H1 (cell line): ENCODE data around the gene MAD2L2. TPM values are rescaled to one million over a fixed set of nuclear protein-coding genes. Genes with fewer than 3 reads are reported as not detected.

Source experiments
- CTCF ChIA-PET: fragments of 300-600 bp; sonication (Branson Sonifier 250); formaldehyde crosslinking; loops from one replicate; lab custom pipeline; 2021; ENCODE audit not compliant: partially characterized antibody; lab: Charles Lee
- POLR2A ChIA-PET: fragments of 300-600 bp; sonication (Branson Sonifier 250); formaldehyde crosslinking; loops from one replicate; lab custom pipeline; 2021; ENCODE audit warnings: inconsistent platforms; ENCODE audit not compliant: partially characterized antibody; lab: Charles Lee
- DNase-seq, 2 experiments: peaks; one replicate each; pipeline versions ENCODE4 v3.0.0 to v3.0.0-alpha.2; 2010 to 2022; ENCODE audit warnings: low spot score in 2 of 2, low read depth in 1 of 2, mixed read lengths in 1 of 2
- FAIRE-seq: peaks from 2 replicates; lab custom pipeline; 2011; peaks lifted over from hg19 to GRCh38; lab: Jason Lieb, UNC
- H2AFZ ChIP-seq: 2 replicates; pipeline ENCODE4 v1.8.1; 2012; ENCODE audit warnings: low read length, inconsistent platforms
- H2AK5ac ChIP-seq: 2 replicates; pipeline ENCODE4 v1.6.1; 2013; ENCODE audit warnings: low read depth, low read length
- H2BK120ac ChIP-seq: replicated peaks from 2 replicates; pipeline ENCODE3; 2013; ENCODE audit warnings: low read depth, low read length, inconsistent platforms
- H2BK12ac ChIP-seq: 2 replicates; pipeline ENCODE4 v1.6.1; 2013; ENCODE audit warnings: low read depth, low read length
- H2BK15ac ChIP-seq: 2 replicates; pipeline ENCODE4 v1.6.1; 2013; ENCODE audit warnings: low read length
- H2BK20ac ChIP-seq: 2 replicates; pipeline ENCODE4 v1.6.1; 2013; ENCODE audit warnings: low read length
- H2BK5ac ChIP-seq: 2 replicates; pipeline ENCODE4 v1.6.1; 2013; ENCODE audit warnings: low read depth, low read length
- H3K14ac ChIP-seq: 2 replicates; pipeline ENCODE4 v1.6.1; 2013; ENCODE audit warnings: inconsistent platforms; ENCODE audit not compliant: insufficient read length
- H3K18ac ChIP-seq: 2 replicates; pipeline ENCODE4 v1.6.1; 2013; ENCODE audit warnings: low read length; ENCODE audit errors: extremely low read depth
- H3K23ac ChIP-seq: 2 replicates; pipeline ENCODE4 v1.6.1; 2013; ENCODE audit warnings: inconsistent platforms; ENCODE audit not compliant: insufficient read length
- H3K23me2 ChIP-seq: 2 replicates; pipeline ENCODE4 v1.6.1; 2013; ENCODE audit warnings: low read depth, low read length
- H3K27ac ChIP-seq: 2 replicates; pipeline ENCODE4 v1.6.1; 2011; ENCODE audit warnings: low read depth, low read length, inconsistent platforms
- H3K27me3 ChIP-seq, 4 experiments: replicated peaks in 1 of 4; 1 replicate in 1 of 4; 2 replicates in 3 of 4; pipeline versions ENCODE4 v1.6.1 to v1.8.1; 2011 to 2013; ENCODE audit warnings: low read length in 3 of 4, mild to moderate bottlenecking in 3 of 4, inconsistent platforms in 2 of 4, mixed read lengths in 2 of 4, moderate library complexity in 1 of 4; ENCODE audit not compliant: control insufficient read depth in 3 of 4, insufficient read depth in 3 of 4; ENCODE audit errors: extremely low read depth in 1 of 4
- H3K36me3 ChIP-seq, 4 experiments: 2 replicates each; pipeline versions ENCODE4 v1.6.1 to v1.8.1; 2011 to 2013; ENCODE audit warnings: mild to moderate bottlenecking in 4 of 4, low read length in 3 of 4, moderate library complexity in 2 of 4, control low read depth in 1 of 4, inconsistent platforms in 1 of 4; ENCODE audit not compliant: insufficient read depth in 4 of 4, control insufficient read depth in 2 of 4
- H3K4ac ChIP-seq: replicated peaks from 2 replicates; pipeline ENCODE3; 2013; ENCODE audit warnings: low read length, low read depth, mixed read lengths, inconsistent platforms; ENCODE audit not compliant: insufficient read length
- H3K4me1 ChIP-seq, 4 experiments: replicated peaks in 1 of 4; 1 replicate in 1 of 4; 2 replicates in 3 of 4; pipeline versions ENCODE4 v1.6.1 to v1.8.1; 2011 to 2013; ENCODE audit warnings: low read length in 3 of 4, inconsistent platforms in 2 of 4, mixed read lengths in 1 of 4; ENCODE audit not compliant: insufficient read depth in 4 of 4, control insufficient read depth in 3 of 4
- H3K4me2 ChIP-seq, 2 experiments: 2 replicates each; pipeline versions ENCODE4 v1.6.1 to v1.8.1; 2011 to 2013; ENCODE audit warnings: low read depth in 2 of 2, low read length in 2 of 2, control low read depth in 1 of 2, inconsistent platforms in 1 of 2, mild to moderate bottlenecking in 1 of 2; ENCODE audit not compliant: insufficient read depth in 1 of 2
- H3K4me3 ChIP-seq, 4 experiments: fragments of 200-600, 300-600 bp in 1 of 4; sonication (generic), shearing (Covaris generic), sonication (Bioruptor Twin) in 1 of 4; 2 replicates each; pipeline versions ENCODE4 v1.5.1 to v1.8.1; 2011 to 2016; ENCODE audit warnings: low read length in 4 of 4, low read depth in 3 of 4, control low read depth in 2 of 4, inconsistent platforms in 2 of 4, mild to moderate bottlenecking in 2 of 4, mixed read lengths in 1 of 4, moderate library complexity in 1 of 4; ENCODE audit not compliant: insufficient read depth in 2 of 4; ENCODE audit errors: extremely low read depth in 1 of 4
- H3K56ac ChIP-seq: replicated peaks from 2 replicates; pipeline ENCODE3; 2013; ENCODE audit warnings: low read depth, mild to moderate bottlenecking, mixed read lengths, low read length, inconsistent platforms; ENCODE audit not compliant: insufficient read length
- H3K79me1 ChIP-seq: 2 replicates; pipeline ENCODE4 v1.6.1; 2013; ENCODE audit warnings: low read depth, low read length, control low read depth
- H3K79me2 ChIP-seq, 2 experiments: 2 replicates each; pipeline versions ENCODE4 v1.6.1 to v1.8.1; 2012 to 2013; ENCODE audit warnings: low read length in 2 of 2, mild to moderate bottlenecking in 2 of 2, inconsistent platforms in 1 of 2; ENCODE audit not compliant: insufficient read depth in 2 of 2, control insufficient read depth in 1 of 2
- H3K9ac ChIP-seq, 4 experiments: replicated peaks in 1 of 4; 1 replicate in 1 of 4; 2 replicates in 3 of 4; pipeline versions ENCODE4 v1.6.1 to v1.8.1; 2011 to 2013; ENCODE audit warnings: low read depth in 3 of 4, low read length in 3 of 4, control low read depth in 2 of 4, mild to moderate bottlenecking in 2 of 4, moderate library complexity in 2 of 4, inconsistent platforms in 1 of 4; ENCODE audit errors: extremely low read depth in 1 of 4
- H3K9me3 ChIP-seq, 2 experiments: 2 replicates each; pipeline versions ENCODE4 v1.6.1 to v1.8.1; 2012 to 2013; ENCODE audit warnings: mild to moderate bottlenecking in 2 of 2, moderate library complexity in 2 of 2, control low read depth in 1 of 2, inconsistent platforms in 1 of 2, low read depth in 1 of 2, low read length in 1 of 2, mixed read lengths in 1 of 2; ENCODE audit not compliant: insufficient read depth in 2 of 2
- H4K20me1 ChIP-seq, 2 experiments: replicated peaks in 1 of 2; 2 replicates each; pipeline versions ENCODE3 to v1.8.1; 2011 to 2013; ENCODE audit warnings: inconsistent platforms in 2 of 2, low read length in 2 of 2, mild to moderate bottlenecking in 1 of 2; ENCODE audit not compliant: insufficient read depth in 2 of 2, control insufficient read depth in 1 of 2
- H4K5ac ChIP-seq: 2 replicates; pipeline ENCODE4 v1.6.1; 2013; ENCODE audit warnings: low read length, low read depth, mixed read lengths, inconsistent platforms; ENCODE audit not compliant: insufficient read length
- H4K8ac ChIP-seq: 2 replicates; pipeline ENCODE4 v1.8.0; 2013; ENCODE audit warnings: mild to moderate bottlenecking, moderate library complexity, low read length, inconsistent platforms; ENCODE audit not compliant: insufficient read depth; ENCODE audit errors: extremely low read depth
- H4K91ac ChIP-seq: replicated peaks from 2 replicates; pipeline ENCODE3; 2013; ENCODE audit warnings: low read length, mixed read lengths, inconsistent platforms; ENCODE audit not compliant: insufficient read length
- CBX8 ChIP-seq: fragments of 300-800, 300-1000 bp; sonication (generic); IDR thresholded peaks from 2 replicates; pipeline ENCODE4 v1.7.1; 2016; ENCODE audit warnings: low read depth, low read length, borderline replicate concordance
- CHD2 ChIP-seq: IDR thresholded peaks from 2 replicates; pipeline ENCODE4 v1.6.1; 2012; ENCODE audit warnings: low read length, improper control_type of control experiment
- JUN ChIP-seq: IDR thresholded peaks from 2 replicates; pipeline ENCODE4 v1.6.1; 2011; ENCODE audit warnings: low read depth, mild to moderate bottlenecking, improper control_type of control experiment, low read length
- KDM1A ChIP-seq: fragments of 200-600, 300-600 bp; sonication (generic); IDR thresholded peaks from 2 replicates; pipeline ENCODE4 v1.7.1; 2016; ENCODE audit warnings: mild to moderate bottlenecking, low read length, borderline replicate concordance
- RNF2 ChIP-seq: fragments of 200-900, 300-1000 bp; sonication (generic); IDR thresholded peaks from 2 replicates; pipeline ENCODE4 v1.7.1; 2016; ENCODE audit warnings: borderline replicate concordance, low read depth, mild to moderate bottlenecking, antibody characterized with exemption, low read length; ENCODE audit not compliant: poor library complexity, severe bottlenecking; ENCODE audit errors: missing control alignments
- YY1 ChIP-seq: IDR thresholded peaks from 2 replicates; pipeline ENCODE4 v1.6.1; 2011; ENCODE audit warnings: low read depth, mild to moderate bottlenecking, low read length
- ZNF274 ChIP-seq: IDR thresholded peaks from 2 replicates; pipeline ENCODE4 v1.7.0; 2012; ENCODE audit warnings: low read length, borderline replicate concordance; ENCODE audit errors: extremely low read depth
- WGBS, 2 experiments: shearing (Covaris generic) in 1 of 2; methylation state at CpG; one replicate each; pipeline versions ENCODE4 v1.1.6 to v1.1.7; 2013 to 2015; ENCODE audit warnings: low lambda C conversion rate in 2 of 2, mixed read lengths in 2 of 2, inconsistent platforms in 1 of 2, low coverage in 1 of 2, missing lambda C conversion rate in 1 of 2; ENCODE audit not compliant: insufficient replicate concordance in 2 of 2, insufficient coverage in 1 of 2, insufficient read length in 1 of 2; ENCODE audit errors: extremely low coverage in 1 of 2, missing lambda C conversion rate in 1 of 2; 5-methylcytosine and 5-hydroxymethylcytosine counted together
- polyA plus RNA-seq, 7 experiments: library from polyadenylated mRNA; depleted of rRNA in 3 of 7; stranded (reverse) in 5 of 7; unstranded in 2 of 7; fragments of >200 nt in 5 of 7; fragments of 200-250 nt in 2 of 7; gene quantifications; 1 replicate in 5 of 7; 2 replicates in 1 of 7; 4 replicates in 1 of 7; pipeline versions ENCODE4 v1.2.1 to v1.2.3, GENCODE V29; 2011 to 2013; ENCODE audit warnings: missing spikeins in 2 of 7, mixed read lengths in 2 of 7
- total RNA-seq: library from RNA; stranded (reverse); fragmentation: NEBNext Ultra II Directional; extraction: Animal tissue kit (Norgen Biotek cat#: 25700); gene quantifications from 2 replicates; pipeline ENCODE4 v1.2.1, GENCODE V29; 2021

Gene MAD2L2
- total and polyA plus RNA-seq, 2 of the 8 experiments (the other 6 are each of a cell fraction or from before 2014, with no cell fraction given), result 310 to 469 TPM

DNA sequence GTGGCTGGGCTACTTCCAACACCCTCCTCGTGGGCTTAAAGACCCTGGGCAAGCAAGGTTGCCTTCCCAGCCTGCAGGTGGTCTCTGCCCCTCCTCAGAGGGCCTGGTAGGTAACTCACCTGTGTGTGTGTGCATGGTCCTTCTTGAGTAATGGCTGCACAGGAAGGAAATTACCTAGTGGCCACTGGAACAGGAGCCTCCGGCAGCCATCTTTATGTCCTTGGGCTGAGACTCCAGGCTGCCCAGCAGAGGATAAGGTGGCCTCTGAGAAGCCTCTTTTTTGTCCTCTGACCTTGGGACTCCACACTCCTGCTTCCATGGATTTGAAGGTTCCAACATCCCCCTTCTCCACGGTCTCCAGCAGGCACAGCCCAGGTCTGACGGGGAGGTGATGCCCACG lies 30.5 kb upstream of the MAD2L2 start:
- POLR2A ChIA-PET, result interaction anchor here (0.7 to 14.6 kb wide), 8 partner anchors 10 to 47 kb away, joined by 3 to 329 read pairs (median 6); partner anchors contain the start of genes DRAXIN, FBXO6 and MAD2L2
- Histone ChIP-seq H4K91ac (no peak overlapping the region), H3K56ac (no peak overlapping the region), H3K27me3 (no peaks in the 10 kb centered on the region), H2BK120ac (no peak overlapping the region), H3K18ac (no peak overlapping the region), H3K4ac (no peak overlapping the region), H3K27ac (no peak overlapping the region), H3K23me2 (no peaks in the 10 kb centered on the region), H4K20me1 (no peaks in the 10 kb centered on the region), H2BK5ac (peak overlapping the region; percentile 40), H3K23ac (no peak overlapping the region), H3K79me2 (no peaks in the 10 kb centered on the region), H3K4me2 (no peak overlapping the region), H3K9me3 (no peaks in the 10 kb centered on the region), H2BK15ac (peak overlapping the region; percentile 61; the same call in 1 of the 2 replicates), H3K4me3 (no peak overlapping the region), H4K8ac (no peak overlapping the region), H2BK12ac (peak overlapping the region; percentile 40; the same call in 1 of the 2 replicates), H3K79me1 (no peaks in the 10 kb centered on the region), H3K9ac (no peak overlapping the region), H3K4me1 (peaks cover 0 to 10% (median 8%) of the 10 kb centered on the region in 4 experiments; a peak in 5 of 7 replicates), H2AK5ac (no peak overlapping the region), H2BK20ac (no peak overlapping the region), H2AFZ (no peak overlapping the region), H4K5ac (no peak overlapping the region), H3K14ac (no peak overlapping the region), H3K36me3 (peaks cover 0 to 4% (median 2%) of the 10 kb centered on the region in 4 experiments; a peak in 5 of 8 replicates)
- CTCF ChIA-PET, result interaction anchor here (0.7 to 11.1 kb wide), 16 partner anchors 8 to 95 kb away, joined by 3 to 266 read pairs (median 6); partner anchors contain the start of genes DRAXIN, FBXO2, FBXO44 and FBXO6
- FAIRE-seq (no peak), DNase-seq (no peak)
- TF ChIP-seq JUN (no peak), YY1 (peak; percentile 35; the same call in 1 of the 2 replicates), CHD2 (no peak), CBX8 (no peak), RNF2 (no peak), ZNF274 (no peak), KDM1A (no peak)
- WGBS, 2 experiments, result 99% methylated on average over 5 of the region's 5 CpGs; no CpG with 5 or more reads in 1 of the 2 experiments
